Muscle layer of colon (tissue), 2 donors: ENCODE results near the gene MEGF6.

ENCODE experiments used
- H3K27ac ChIP-seq: one replicate; pipeline ENCODE4 v1.7.0; 2013; ENCODE audit warnings: low read depth, mild to moderate bottlenecking, low read length, moderate library complexity
- H3K27me3 ChIP-seq, 2 donors: one replicate each; pipeline ENCODE4 v1.7.0; 2013; ENCODE audit warnings: low read length in 2 of 2, mild to moderate bottlenecking in 2 of 2; ENCODE audit not compliant: insufficient read depth in 2 of 2, control insufficient read depth in 1 of 2
- H3K36me3 ChIP-seq: one replicate; pipeline ENCODE4 v1.7.0; 2013; ENCODE audit warnings: mild to moderate bottlenecking, low read length; ENCODE audit not compliant: insufficient read depth
- H3K4me1 ChIP-seq: one replicate; pipeline ENCODE4 v1.7.0; 2013; ENCODE audit warnings: mild to moderate bottlenecking, low read length; ENCODE audit not compliant: insufficient read depth
- H3K4me3 ChIP-seq, 2 donors: one replicate each; pipeline ENCODE4 v1.7.0; 2013; ENCODE audit warnings: low read length in 2 of 2, low read depth in 1 of 2, mild to moderate bottlenecking in 1 of 2, moderate library complexity in 1 of 2
- H3K9ac ChIP-seq: one replicate; pipeline ENCODE4 v1.7.0; 2013; ENCODE audit warnings: low read length
- H3K9me3 ChIP-seq: one replicate; pipeline ENCODE4 v1.7.0; 2013; ENCODE audit warnings: mild to moderate bottlenecking, low read length
- donor health status: abdominal sarcoma.
- donor health status: Adenocarcinoma of cecum.

Gene MEGF6

DNA sequence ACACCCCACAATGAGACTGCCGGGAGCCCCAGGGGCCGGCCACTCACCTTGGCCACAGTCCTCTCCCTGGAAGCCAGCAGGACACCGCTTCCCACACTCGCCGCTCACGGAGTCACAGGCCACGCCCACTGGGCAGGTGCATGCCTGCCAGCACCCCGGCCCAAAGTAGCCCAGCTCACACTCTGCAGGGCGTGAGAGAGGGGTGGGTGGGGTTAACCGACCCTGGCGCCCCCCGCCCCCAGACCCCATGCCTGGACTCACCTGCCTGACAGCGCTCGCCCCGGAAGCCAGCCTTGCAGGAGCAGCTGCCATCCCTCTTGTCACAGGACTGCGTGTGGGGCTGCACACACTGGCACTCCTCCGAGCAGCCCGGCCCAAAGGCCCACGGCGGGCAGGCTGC, 106.1 kb downstream of the MEGF6 start:
- no peaks in the 10 kb centered on the region for H3K4me1 ChIP-seq
- no peak overlapping the region for H3K9ac ChIP-seq
- no peak overlapping the region for H3K4me3 ChIP-seq
- H3K36me3 ChIP-seq, result no peaks in the 10 kb centered on the region
- no peaks in the 10 kb centered on the region for H3K9me3 ChIP-seq
- H3K27me3 ChIP-seq, result peaks cover 0 to 7% of the 10 kb centered on the region in 2 donors
- H3K27ac ChIP-seq, result no peak overlapping the region

DNA sequence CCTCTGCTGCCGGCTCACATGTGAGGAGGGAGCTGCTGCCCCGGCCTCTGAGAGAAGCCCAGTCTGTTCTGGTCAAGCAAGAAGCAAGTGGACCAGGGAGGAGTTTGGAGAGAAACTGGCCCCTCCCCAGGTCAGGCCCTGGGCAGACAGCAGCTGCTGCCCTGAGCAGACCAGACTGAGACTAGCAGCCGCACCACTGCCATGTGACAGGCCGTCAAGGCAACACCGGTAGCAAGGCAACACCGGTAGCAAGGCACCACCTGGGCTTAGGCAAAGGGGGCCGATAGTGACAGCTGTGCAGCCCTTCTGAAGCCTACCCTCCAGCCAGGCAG, 106.5 kb downstream of the MEGF6 start:
- Histone ChIP-seq H3K27ac (no peak overlapping the region), H3K36me3 (no peaks in the 10 kb centered on the region), H3K4me3 (no peak overlapping the region), H3K9ac (no peak overlapping the region), H3K4me1 (no peaks in the 10 kb centered on the region), H3K27me3 (peaks cover 0 to 7% of the 10 kb centered on the region in 2 donors), H3K9me3 (no peaks in the 10 kb centered on the region)

DNA sequence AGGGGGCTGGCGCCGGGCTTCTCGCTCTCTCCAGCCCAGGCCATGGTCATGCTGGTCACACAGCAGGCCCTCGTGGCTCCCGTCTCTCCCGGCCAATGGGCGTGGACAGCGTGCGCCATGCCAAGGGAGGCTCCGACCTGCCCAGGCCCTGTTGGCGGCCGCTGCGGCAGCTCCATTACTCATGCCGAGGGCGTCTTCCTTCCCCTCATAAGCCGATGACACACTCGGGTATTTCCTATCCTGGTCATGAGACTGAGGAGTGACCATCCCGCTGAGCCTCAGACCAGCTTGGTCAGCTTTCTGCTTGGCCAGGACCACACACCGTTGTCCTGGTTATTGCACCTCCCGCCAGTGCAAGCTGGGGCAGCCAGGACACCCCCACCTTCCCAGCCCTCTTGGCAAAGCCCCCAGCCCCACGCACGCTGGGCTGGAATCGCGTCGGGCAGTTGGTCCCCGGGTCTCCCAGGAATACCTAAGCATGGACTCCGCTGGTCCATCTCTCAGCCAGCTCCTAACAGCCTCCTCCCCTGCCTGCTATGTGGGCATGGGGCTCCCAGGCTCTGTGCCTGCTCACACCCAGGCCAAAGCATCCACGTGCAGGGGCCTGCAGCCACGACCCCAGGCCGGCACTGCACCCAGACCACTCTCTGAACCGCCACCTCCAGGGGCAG, 107.0 kb downstream of the MEGF6 start:
- H3K36me3 ChIP-seq, result no peaks in the 10 kb centered on the region
- no peaks in the 10 kb centered on the region for H3K9me3 ChIP-seq
- no peak overlapping the region for H3K27ac ChIP-seq
- no peaks in the 10 kb centered on the region for H3K4me1 ChIP-seq
- H3K27me3 ChIP-seq, result peaks cover 0 to 7% of the 10 kb centered on the region in 2 donors
- no peak overlapping the region for H3K9ac ChIP-seq
- no peak overlapping the region for H3K4me3 ChIP-seq

DNA sequence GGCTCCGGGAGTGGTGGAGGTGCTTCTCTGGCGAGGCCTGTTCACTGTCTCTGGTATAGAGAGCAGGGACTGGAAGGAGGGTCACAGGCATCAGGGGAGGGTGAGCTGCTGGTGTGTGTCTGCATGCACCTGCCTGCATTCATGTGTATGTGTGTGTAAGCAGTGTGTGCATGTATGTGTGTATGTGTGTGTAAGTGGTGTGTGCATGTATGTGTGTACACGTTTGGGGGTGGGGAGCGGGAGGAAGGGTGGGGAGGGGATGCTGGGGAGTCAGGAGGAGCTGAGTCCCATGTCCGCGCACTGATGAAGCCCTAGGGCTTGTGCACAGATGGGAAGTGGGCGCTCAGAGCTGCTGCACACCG, 107.8 kb downstream of the MEGF6 start:
- H3K27ac ChIP-seq, result no peak overlapping the region
- no peaks in the 10 kb centered on the region for H3K4me1 ChIP-seq
- no peaks in the 10 kb centered on the region for H3K9me3 ChIP-seq
- peaks cover 0 to 7% of the 10 kb centered on the region in 2 donors for H3K27me3 ChIP-seq
- no peaks in the 10 kb centered on the region for H3K36me3 ChIP-seq
- H3K9ac ChIP-seq, result no peak overlapping the region
- H3K4me3 ChIP-seq, result no peak overlapping the region

DNA sequence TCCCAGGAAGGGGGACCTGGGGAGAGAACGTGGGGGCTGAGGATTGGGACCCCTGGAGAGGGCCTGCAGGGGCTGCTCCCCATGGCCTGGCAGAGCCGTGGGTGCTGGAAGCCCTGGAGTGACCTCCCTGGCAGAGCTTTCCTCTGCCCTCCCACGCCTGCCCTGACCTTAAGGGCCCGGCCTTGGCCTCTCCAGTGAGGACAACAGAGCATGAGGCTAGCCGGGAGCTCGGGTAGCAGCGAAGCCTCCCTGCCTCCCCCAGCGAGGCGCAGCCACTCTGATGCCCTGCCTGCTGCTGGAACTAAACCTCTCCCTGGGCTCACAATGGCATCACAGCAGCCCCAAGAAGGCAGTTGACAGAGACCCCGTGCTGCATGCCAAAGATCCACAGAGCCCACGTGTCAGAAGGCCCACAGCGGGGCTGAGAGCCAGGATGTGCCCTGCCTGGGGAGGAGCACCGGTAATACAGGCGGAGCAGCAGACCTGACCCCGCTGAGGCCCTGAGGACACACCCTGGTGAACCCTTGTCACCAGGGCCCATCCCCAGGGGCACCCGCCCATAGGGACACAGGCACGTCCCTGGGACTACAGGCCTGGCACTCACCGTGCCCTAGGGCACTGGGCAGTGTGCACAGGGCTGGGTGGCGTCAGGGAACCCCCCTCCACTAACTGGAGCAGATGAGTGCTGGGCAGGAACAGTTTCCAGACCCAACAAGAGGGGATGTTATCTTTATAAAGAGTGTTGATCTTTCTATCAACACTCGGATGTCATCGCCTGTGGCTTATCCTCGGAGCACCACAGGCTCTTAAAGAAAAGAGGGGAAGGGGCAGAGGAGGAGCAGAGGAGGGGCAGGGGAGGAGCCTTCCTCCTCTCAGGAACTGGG, 108.4 kb downstream of the MEGF6 start:
- Histone ChIP-seq H3K27me3 (peaks cover 0 to 7% of the 10 kb centered on the region in 2 donors), H3K4me1 (no peaks in the 10 kb centered on the region), H3K4me3 (no peak overlapping the region), H3K36me3 (no peaks in the 10 kb centered on the region), H3K9ac (no peak overlapping the region), H3K27ac (no peak overlapping the region), H3K9me3 (no peaks in the 10 kb centered on the region)

DNA sequence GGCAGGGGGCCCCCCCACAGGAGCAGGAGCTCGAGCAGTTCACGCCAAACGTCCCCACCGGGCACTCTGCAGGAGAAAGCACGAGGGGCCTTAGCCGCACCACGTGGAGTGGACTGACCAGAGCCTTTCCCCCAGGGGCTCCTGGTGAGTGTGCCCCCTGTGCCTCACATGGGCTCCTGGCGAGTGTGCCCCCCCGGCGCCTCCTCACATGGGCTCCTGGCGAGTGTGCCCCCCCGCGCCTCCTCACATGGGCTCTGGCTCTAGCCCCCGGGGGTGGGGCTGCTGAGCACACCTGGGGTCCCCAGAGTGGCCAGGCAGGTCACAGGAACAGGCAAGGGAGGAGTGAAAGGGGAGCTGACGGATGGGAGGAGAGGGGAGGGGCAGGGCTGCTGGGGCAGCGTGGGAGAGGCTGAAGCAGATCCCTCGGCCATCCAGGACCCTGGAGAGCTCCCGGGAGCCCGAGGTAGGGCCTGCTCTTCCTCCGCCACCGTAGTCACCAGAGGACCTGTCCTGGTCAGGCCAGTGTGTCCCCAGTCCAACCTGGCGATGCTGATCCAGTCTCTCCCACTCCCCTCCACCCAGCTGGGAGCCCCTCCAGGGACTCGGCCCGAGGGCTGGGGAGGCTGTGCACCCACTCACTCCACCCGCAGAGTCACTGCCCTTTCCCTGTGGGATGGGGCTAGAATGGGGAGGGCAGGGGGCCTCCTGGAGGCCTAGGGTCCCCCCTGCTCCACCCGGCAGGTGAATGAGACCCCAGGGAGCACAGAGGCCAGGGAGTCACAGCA, 109.3 kb downstream of the MEGF6 start:
- Histone ChIP-seq H3K4me3 (no peak overlapping the region), H3K4me1 (no peaks in the 10 kb centered on the region), H3K27ac (no peak overlapping the region), H3K27me3 (peaks cover 0 to 7% of the 10 kb centered on the region in 2 donors), H3K36me3 (no peaks in the 10 kb centered on the region), H3K9ac (no peak overlapping the region), H3K9me3 (no peaks in the 10 kb centered on the region)

DNA sequence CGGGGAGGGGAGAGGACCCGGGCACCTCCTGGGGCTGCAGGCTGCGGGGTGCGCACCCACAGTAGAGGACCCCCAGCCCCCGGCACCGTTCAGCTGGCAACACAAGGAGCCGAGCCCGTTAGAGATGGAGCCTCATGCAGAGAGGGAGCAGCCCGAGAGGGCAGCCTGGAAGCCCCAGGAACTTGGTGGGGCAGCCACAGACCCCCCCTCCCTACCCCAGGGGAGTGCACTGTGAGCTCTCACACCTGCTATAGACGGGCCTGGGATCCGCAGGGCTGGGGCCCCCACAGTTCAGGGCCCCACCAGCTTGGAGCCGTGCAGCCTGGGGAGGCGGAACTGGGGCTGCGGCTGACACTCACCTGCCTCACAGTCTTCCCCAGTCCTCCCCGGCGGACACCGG, 109.9 kb downstream of the MEGF6 start:
- Histone ChIP-seq H3K27me3 (peaks cover 0 to 7% of the 10 kb centered on the region in 2 donors), H3K27ac (no peak overlapping the region), H3K4me3 (no peak overlapping the region), H3K36me3 (no peaks in the 10 kb centered on the region), H3K9me3 (no peaks in the 10 kb centered on the region), H3K4me1 (no peaks in the 10 kb centered on the region), H3K9ac (no peak overlapping the region)

DNA sequence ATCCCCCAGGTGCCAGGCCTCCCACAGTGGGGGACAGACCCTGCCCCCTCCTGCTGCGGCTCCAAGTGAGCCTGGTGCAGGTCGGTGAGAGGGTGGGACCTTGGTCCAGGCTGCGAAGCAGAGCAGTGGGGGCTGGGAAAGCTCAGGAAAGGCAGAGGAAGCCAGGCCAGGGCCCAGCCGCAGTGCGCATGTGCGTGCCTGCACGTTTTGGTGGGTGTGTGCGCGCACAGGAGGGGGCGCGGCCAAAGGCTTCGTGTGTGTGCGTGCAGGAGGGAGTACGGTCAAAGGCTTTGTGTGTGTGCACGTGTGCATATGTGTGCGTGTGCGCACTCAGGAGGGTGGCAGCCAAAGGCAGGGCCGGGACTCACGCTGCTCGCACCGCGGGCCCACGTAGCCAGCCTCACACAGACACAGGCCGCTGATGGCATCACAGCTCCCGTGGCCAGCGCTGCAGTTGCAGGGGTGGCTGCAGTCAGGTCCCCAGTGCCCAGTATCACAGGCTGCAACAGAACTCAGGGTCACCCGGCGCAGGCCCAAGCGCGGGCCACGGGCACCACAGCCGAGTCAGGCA, 111.0 kb downstream of the MEGF6 start:
- H3K36me3 ChIP-seq, result no peaks in the 10 kb centered on the region
- H3K4me3 ChIP-seq, result no peak overlapping the region
- H3K27ac ChIP-seq, result no peak overlapping the region
- peaks cover 0 to 7% of the 10 kb centered on the region in 2 donors for H3K27me3 ChIP-seq
- no peak overlapping the region for H3K9ac ChIP-seq
- H3K9me3 ChIP-seq, result no peaks in the 10 kb centered on the region
- H3K4me1 ChIP-seq, result no peaks in the 10 kb centered on the region

DNA sequence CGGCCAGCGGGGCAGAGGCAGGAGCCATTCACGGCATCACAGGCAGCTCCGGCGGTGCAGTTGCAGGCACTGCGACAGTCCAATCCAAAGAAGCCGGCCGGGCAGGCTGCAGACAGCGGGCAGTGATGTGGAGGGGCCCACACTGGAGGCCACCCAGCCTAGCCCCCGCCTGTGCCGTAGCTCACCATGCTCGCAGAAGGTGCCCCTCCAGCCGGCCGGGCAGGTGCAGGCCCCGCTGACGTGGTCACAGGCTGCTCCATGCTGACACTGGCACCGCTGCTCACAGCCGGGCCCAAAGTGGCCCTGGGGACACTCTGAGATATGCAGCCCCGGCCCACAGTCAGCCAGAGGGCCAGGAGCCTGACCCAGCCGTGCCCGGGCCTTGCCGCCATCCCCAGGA, 111.7 kb downstream of the MEGF6 start:
- H3K9ac ChIP-seq, result no peak overlapping the region
- H3K4me3 ChIP-seq, result no peak overlapping the region
- no peaks in the 10 kb centered on the region for H3K4me1 ChIP-seq
- H3K9me3 ChIP-seq, result no peaks in the 10 kb centered on the region
- no peaks in the 10 kb centered on the region for H3K36me3 ChIP-seq
- H3K27ac ChIP-seq, result no peak overlapping the region
- peaks cover 0 to 7% of the 10 kb centered on the region in 2 donors for H3K27me3 ChIP-seq

DNA sequence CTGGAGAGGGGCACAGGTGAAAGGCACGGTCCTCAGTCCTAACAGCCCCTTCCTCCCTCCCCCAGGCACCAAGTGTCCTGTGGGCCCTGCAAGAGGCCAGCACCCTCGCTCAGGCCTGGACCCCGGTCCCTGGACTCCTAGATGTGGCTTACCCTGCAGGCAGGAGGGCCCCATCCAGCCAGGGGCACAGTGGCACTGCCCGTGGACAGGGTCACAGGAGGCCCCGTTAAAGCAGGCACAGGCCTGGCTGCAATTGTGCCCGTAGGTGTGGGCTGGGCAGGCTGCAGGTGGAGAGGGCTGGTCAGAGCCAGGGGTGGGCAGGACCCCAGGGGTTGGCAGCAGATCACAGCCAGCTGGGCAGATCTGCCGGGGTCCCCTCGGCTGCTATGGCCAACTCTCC, 112.3 kb downstream of the MEGF6 start:
- Histone ChIP-seq H3K4me3 (no peak overlapping the region), H3K4me1 (no peaks in the 10 kb centered on the region), H3K36me3 (no peaks in the 10 kb centered on the region), H3K9me3 (no peaks in the 10 kb centered on the region), H3K27me3 (peaks cover 0 to 7% of the 10 kb centered on the region in 2 donors), H3K9ac (no peak overlapping the region), H3K27ac (no peak overlapping the region)

DNA sequence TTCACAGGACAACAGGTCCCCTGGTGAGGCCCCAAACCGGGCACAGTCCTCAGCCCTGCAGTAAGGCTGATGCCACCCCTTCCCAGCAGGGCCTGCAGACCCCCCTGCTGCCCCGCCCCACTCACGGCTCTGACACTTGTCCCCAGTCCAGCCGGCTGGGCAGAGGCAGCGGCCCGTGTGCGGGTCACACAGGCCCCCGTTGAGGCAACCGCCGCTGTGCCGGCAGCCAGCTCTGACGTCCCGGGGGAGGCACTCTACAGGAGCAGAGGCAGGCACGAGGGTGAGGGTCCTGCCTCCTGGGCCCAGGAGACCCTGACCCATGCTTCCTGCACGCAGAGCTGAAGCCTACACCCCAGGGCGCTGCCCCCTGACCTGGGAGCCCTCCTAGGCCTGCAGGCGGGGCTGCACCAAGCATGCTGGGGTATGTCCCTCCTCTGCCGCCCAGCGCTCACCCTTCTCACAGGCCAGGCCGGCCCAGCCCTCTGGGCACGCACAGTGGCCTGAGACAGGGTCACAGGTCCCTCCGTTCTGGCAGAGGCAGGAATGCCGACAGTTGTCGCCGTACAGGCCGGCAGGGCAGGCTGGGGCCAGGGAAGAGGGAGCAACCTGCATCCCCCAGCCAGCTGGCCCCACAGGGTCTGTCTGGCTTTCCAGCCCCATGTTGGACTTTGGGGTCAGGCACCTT, 112.9 kb downstream of the MEGF6 start:
- Histone ChIP-seq H3K9me3 (no peaks in the 10 kb centered on the region), H3K27me3 (peaks cover 0 to 7% of the 10 kb centered on the region in 2 donors), H3K36me3 (no peaks in the 10 kb centered on the region), H3K9ac (no peak overlapping the region), H3K4me3 (no peak overlapping the region), H3K4me1 (no peaks in the 10 kb centered on the region), H3K27ac (no peak overlapping the region)
